Hepatocyte (in vitro differentiated cells): ENCODE results near the gene DHX35.

ENCODE experiments used
- CTCF ChIP-seq: fragments of 200-600 bp; sonication (generic); IDR thresholded peaks from 2 replicates; pipeline ENCODE4 v1.5.1; 2016; ENCODE audit warnings: antibody characterized with exemption, mild to moderate bottlenecking; ENCODE audit not compliant: poor library complexity
- EZH2 ChIP-seq: fragments of 200-600 bp; sonication (generic); IDR thresholded peaks from 2 replicates; pipeline ENCODE4 v1.6.1; 2016; ENCODE audit warnings: antibody characterized with exemption, mild to moderate bottlenecking, borderline replicate concordance
- EZH2phosphoT487 ChIP-seq: fragments of 200-600 bp; sonication (generic); IDR thresholded peaks from one replicate; pipeline ENCODE4 v1.6.1; 2018; ENCODE audit warnings: antibody characterized with exemption, mild to moderate bottlenecking, low read depth, moderate library complexity; ENCODE audit not compliant: unreplicated experiment, severe bottlenecking

GRCh38 chr20:39049148-39049547, 87.0 kb downstream of the DHX35 start:
- TF ChIP-seq CTCF (no peak), EZH2phosphoT487 (no peak), EZH2 (no peak)
